Naive thymus-derived CD4-positive, alpha-beta T cell (primary cell): ENCODE data around the gene HTR2B. TPM values are rescaled to one million over a fixed set of nuclear protein-coding genes. Genes with fewer than 3 reads are reported as not detected.

Experiments
- ATAC-seq: fragments of 150-1000 bp; cut with Tn5 transposase; 2 replicates; pipeline ENCODE4 v1.10.0; 2021; ENCODE audit warnings: mild to moderate bottlenecking, moderate library complexity
- CTCF ChIA-PET: fragments of 350-600 bp; sonication (Branson Sonifier 250); formaldehyde crosslinking; loops from one replicate; lab custom pipeline; 2021; ENCODE audit warnings: antibody characterized with exemption; lab: Charles Lee
- POLR2A ChIA-PET: fragments of 350-600 bp; sonication (Branson Sonifier 250); formaldehyde crosslinking; loops from one replicate; lab custom pipeline; 2021; ENCODE audit warnings: antibody characterized with exemption, inconsistent platforms; lab: Charles Lee
- DNase-seq, 9 donors: peaks; one replicate each; pipeline versions ENCODE4 v3.0.0 to v3.0.0-alpha.2; 2020 to 2022; ENCODE audit warnings: mixed read lengths in 1 of 9
- H3K27ac ChIP-seq: one replicate; pipeline ENCODE4 v1.7.0; 2013; ENCODE audit warnings: mild to moderate bottlenecking, low read depth, low read length, moderate library complexity
- H3K27me3 ChIP-seq, 2 donors: one replicate each; pipeline ENCODE4 v1.7.0; 2013; ENCODE audit warnings: low read length in 2 of 2, mild to moderate bottlenecking in 2 of 2, moderate library complexity in 2 of 2; ENCODE audit not compliant: control insufficient read depth in 2 of 2, insufficient read depth in 2 of 2
- H3K36me3 ChIP-seq, 3 experiments: 1 replicate in 2 of 3; 2 replicates in 1 of 3; pipeline ENCODE4 v1.7.0; 2013; ENCODE audit warnings: low read length in 3 of 3, mild to moderate bottlenecking in 3 of 3, moderate library complexity in 1 of 3; ENCODE audit not compliant: insufficient read depth in 3 of 3, control insufficient read depth in 2 of 3
- H3K4me1 ChIP-seq, 2 donors: one replicate each; pipeline ENCODE4 v1.7.0; 2013; ENCODE audit warnings: low read length in 2 of 2, mild to moderate bottlenecking in 2 of 2, moderate library complexity in 1 of 2; ENCODE audit not compliant: control insufficient read depth in 2 of 2, insufficient read depth in 2 of 2
- H3K4me3 ChIP-seq: 2 replicates; pipeline ENCODE4 v1.7.0; 2013; ENCODE audit warnings: mild to moderate bottlenecking, low read length
- H3K9me3 ChIP-seq, 3 experiments: 1 replicate in 2 of 3; 2 replicates in 1 of 3; pipeline ENCODE4 v1.7.0; 2013; ENCODE audit warnings: low read length in 3 of 3; ENCODE audit not compliant: control insufficient read depth in 2 of 3
- H3K27ac Mint-ChIP-seq, 9 donors: one replicate each; pipeline ENCODE4 v1.8.0; 2020 to 2022; ENCODE audit warnings: mixed read lengths in 9 of 9, mild to moderate bottlenecking in 8 of 9, moderate library complexity in 5 of 9, inconsistent platforms in 2 of 9
- H3K27me3 Mint-ChIP-seq, 5 donors: one replicate each; pipeline ENCODE4 v1.8.0; 2021 to 2022; ENCODE audit warnings: mixed read lengths in 5 of 5, mild to moderate bottlenecking in 1 of 5
- H3K36me3 Mint-ChIP-seq, 5 donors: one replicate each; pipeline ENCODE4 v1.8.0; 2020 to 2022; ENCODE audit warnings: mixed read lengths in 5 of 5, mild to moderate bottlenecking in 3 of 5, inconsistent platforms in 1 of 5
- H3K4me1 Mint-ChIP-seq, 7 donors: one replicate each; pipeline ENCODE4 v1.8.0; 2020 to 2022; ENCODE audit warnings: mixed read lengths in 7 of 7, mild to moderate bottlenecking in 3 of 7, inconsistent platforms in 1 of 7
- H3K4me3 Mint-ChIP-seq, 10 donors: one replicate each; pipeline ENCODE4 v1.8.0; 2020 to 2022; ENCODE audit warnings: mild to moderate bottlenecking in 10 of 10, mixed read lengths in 10 of 10, moderate library complexity in 6 of 10, inconsistent platforms in 2 of 10
- H3K9me3 Mint-ChIP-seq, 11 donors: one replicate each; pipeline ENCODE4 v1.8.0; 2020 to 2022; ENCODE audit warnings: mixed read lengths in 11 of 11, mild to moderate bottlenecking in 4 of 11, inconsistent platforms in 1 of 11, moderate library complexity in 1 of 11
- intact Hi-C, 2 donors: fragments of 100-400 bp; cut with micrococcal nuclease; formaldehyde crosslinking; loops; one replicate each; pipeline ENCODE4 v1.15.1; 2023
- polyA plus RNA-seq, 2 donors: library from polyadenylated mRNA; unstranded; fragments of 300-500 nt; fragmentation: Illumina TruSeq; gene quantifications; one replicate each; pipeline ENCODE4 v1.2.3, GENCODE V29; 2021
- total RNA-seq, 6 experiments: library from RNA in 5 of 6; stranded (reverse) in 5 of 6; gene quantifications; 1 replicate in 5 of 6; 2 replicates in 1 of 6; pipeline ENCODE4 v1.2.3 and lab custom pipeline; 2021 to 2026

Gene HTR2B
- total RNA-seq (not detected), polyA plus RNA-seq (under 1 TPM; 0.09 to 0.10 TPM), total RNA-seq (lab: John Stamatoyannopoulos, UW) (not detected)

DNA sequence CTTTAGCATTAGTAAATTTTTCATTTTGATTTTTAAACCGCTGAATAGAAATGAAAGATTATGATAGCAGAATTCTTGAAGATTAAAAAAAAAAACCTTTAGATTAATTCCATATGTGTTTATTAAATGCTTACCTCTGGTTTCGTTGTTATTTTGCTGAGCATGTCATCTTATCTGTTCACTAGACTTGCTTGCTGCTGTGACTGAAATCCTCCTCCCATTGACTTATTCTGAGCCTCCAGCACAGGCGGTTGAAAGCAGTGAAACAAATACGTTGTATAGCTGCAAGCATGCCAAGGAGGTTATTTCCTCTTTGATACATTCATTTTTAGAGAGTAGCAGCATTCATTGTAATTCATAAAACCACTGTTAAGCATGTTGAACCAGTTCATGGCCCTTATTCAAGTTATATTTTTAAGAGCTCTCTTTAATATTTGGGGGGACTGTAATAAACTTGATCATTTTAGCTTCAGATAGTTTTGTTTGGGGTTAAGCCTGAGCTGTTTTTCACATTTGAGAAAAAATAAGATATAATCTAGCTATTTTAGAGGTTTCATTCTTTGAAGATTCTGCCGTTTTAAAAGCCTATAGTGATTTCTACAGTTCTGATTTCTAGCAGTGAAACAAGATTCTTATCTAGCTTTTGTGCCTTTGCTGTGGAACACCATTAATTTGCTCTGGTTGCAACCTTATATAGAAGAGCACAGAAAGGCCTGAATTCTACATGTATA is at the start of gene HTR2B:
TSS of gene HTR2B (minus strand) at position 205 of the 731 bp plus-strand sequence. CDS start 1,278 bp downstream, outside the sequence.
- ATAC-seq: no peak
- H3K36me3 Mint-ChIP-seq: peaks cover 0 to 4% (median 0%) of the 10 kb centered on the region in 5 donors
- Histone ChIP-seq H3K4me3 (no peak within 1 kb of the TSS), H3K27ac (no peak within 1 kb of the TSS), H3K27me3 (no peaks in the 10 kb centered on the region), H3K36me3 (no peaks in the 10 kb centered on the region), H3K4me1 (peaks cover 0 to 21% of the 10 kb centered on the region in 2 donors), H3K9me3 (no peaks in the 10 kb centered on the region)
- intact Hi-C loops: no loop called here
- no peaks in the 10 kb centered on the region for H3K9me3 Mint-ChIP-seq
- POLR2A ChIA-PET: no interaction called here
- CTCF ChIA-PET: interaction anchor here (0.5 kb wide), 1 partner anchor 275 kb away, joined by 3 read pairs; no protein-coding TSS in a partner anchor
- H3K27ac Mint-ChIP-seq: peak within 1 kb of the TSS; percentile 0 to 70 (median 29)
- H3K4me1 Mint-ChIP-seq: peaks cover 14 to 47% (median 31%) of the 10 kb centered on the region in 7 donors
- no peaks in the 10 kb centered on the region for H3K27me3 Mint-ChIP-seq
- H3K4me3 Mint-ChIP-seq: peak within 1 kb of the TSS; percentile 9 to 81 (median 58)
- DNase-seq: peak in 4 of 9 donors; percentile 10 to 30 (median 17)

DNA sequence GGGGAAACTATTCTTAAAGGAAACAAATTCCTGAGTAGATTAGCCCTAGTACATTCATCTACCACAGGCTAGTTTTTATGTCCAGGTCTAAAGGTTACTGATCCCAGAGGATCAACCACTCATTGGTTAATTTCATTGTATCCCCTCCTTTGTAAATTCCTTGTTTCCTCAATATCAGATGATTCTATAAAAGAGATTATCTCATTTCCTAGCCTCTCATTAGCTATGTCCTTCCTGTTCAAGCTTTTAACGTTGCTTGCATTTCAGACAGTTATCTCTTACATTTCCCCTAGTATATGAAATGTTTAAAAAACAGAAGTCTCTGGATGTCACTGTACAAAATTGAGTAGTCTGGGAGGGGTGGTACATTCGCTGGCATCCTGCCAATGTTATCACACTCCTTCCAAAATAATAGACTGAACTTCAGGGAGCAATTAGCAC is 49.4 kb upstream of the HTR2B start:
- H3K27me3 Mint-ChIP-seq: no peaks in the 10 kb centered on the region
- ChIA-PET CTCF (no interaction called here), POLR2A (no interaction called here)
- H3K4me3 Mint-ChIP-seq: no peak overlapping the region
- DNase-seq: no peak
- Histone ChIP-seq H3K27me3 (no peaks in the 10 kb centered on the region), H3K4me3 (no peak overlapping the region), H3K9me3 (no peaks in the 10 kb centered on the region), H3K36me3 (peaks cover 0 to 22% (median 5%) of the 10 kb centered on the region in 3 experiments), H3K27ac (no peak overlapping the region), H3K4me1 (no peaks in the 10 kb centered on the region)
- H3K9me3 Mint-ChIP-seq: peaks cover 0 to 6% (median 0%) of the 10 kb centered on the region in 11 donors
- no peak for ATAC-seq
- intact Hi-C loops: no loop called here
- H3K36me3 Mint-ChIP-seq: peaks cover 9 to 58% (median 29%) of the 10 kb centered on the region in 5 donors
- peaks cover 0 to 7% (median 2%) of the 10 kb centered on the region in 7 donors for H3K4me1 Mint-ChIP-seq
- H3K27ac Mint-ChIP-seq: no peak overlapping the region

DNA sequence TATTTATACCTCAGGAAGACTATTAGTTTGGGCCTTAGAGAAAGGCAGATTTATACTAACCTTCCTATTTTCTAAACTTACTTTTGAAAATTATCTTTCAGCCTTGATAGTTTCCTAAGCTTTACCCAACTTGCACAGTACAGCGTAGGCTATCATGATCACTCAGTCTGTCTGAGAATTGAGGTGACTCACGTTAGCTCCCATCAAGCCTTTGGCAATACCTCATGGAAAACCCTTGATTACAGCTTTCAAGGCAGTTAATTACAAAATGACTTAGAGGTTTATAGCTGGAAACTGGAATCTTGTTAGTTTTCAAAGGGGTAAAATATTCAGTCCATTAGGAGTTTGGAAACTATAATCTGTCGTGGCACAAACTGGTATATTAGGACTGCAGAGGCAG is 47.2 kb upstream of the HTR2B start:
- peaks cover 2 to 39% (median 8%) of the 10 kb centered on the region in 3 experiments for H3K36me3 ChIP-seq
- peaks cover 0 to under 1% (median 0%) of the 10 kb centered on the region in 11 donors for H3K9me3 Mint-ChIP-seq
- ChIA-PET CTCF (no interaction called here), POLR2A (no interaction called here)
- peaks cover 0 to 9% (median 0%) of the 10 kb centered on the region in 7 donors for H3K4me1 Mint-ChIP-seq
- ATAC-seq (no peak), DNase-seq (no peak)
- H3K36me3 Mint-ChIP-seq: peaks cover 11 to 72% (median 35%) of the 10 kb centered on the region in 5 donors
- no peaks in the 10 kb centered on the region for H3K27me3 Mint-ChIP-seq
- no peak overlapping the region for H3K4me3 ChIP-seq
- H3K4me1 ChIP-seq: no peaks in the 10 kb centered on the region
- H3K27me3 ChIP-seq: no peaks in the 10 kb centered on the region
- H3K4me3 Mint-ChIP-seq: no peak overlapping the region
- H3K27ac ChIP-seq: no peak overlapping the region
- H3K9me3 ChIP-seq: no peaks in the 10 kb centered on the region
- H3K27ac Mint-ChIP-seq: no peak overlapping the region
- intact Hi-C loops: no loop called here

DNA sequence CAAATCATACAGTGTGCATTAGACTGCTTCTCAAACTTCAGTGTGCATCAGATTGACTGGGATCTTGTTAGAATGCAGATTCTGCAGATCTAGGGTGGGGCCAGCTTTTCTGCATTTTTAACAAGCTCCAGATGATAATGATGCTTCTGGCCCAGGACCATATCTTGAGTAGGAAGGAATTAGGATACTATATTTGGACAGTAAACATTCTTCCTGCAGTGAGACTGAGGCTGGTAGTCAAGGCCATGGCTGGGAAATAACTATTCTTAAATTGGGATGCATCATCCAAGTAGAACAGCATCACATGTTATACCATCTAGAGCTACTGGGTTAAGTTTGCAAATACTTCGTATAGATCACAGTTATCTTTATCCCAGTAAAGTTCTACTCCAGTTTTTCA is 45.2 kb upstream of the HTR2B start:
- Mint-ChIP-seq H3K4me3 (no peak overlapping the region), H3K27ac (no peak overlapping the region), H3K9me3 (no peaks in the 10 kb centered on the region), H3K27me3 (no peaks in the 10 kb centered on the region), H3K4me1 (peaks cover 0 to 6% (median 0%) of the 10 kb centered on the region in 7 donors), H3K36me3 (peaks cover 17 to 73% (median 30%) of the 10 kb centered on the region in 5 donors)
- H3K4me1 ChIP-seq: no peaks in the 10 kb centered on the region
- no peak overlapping the region for H3K27ac ChIP-seq
- ATAC-seq: no peak
- peaks cover 10 to 56% (median 18%) of the 10 kb centered on the region in 3 experiments for H3K36me3 ChIP-seq
- no peaks in the 10 kb centered on the region for H3K27me3 ChIP-seq
- H3K4me3 ChIP-seq: no peak overlapping the region
- POLR2A ChIA-PET: no interaction called here
- CTCF ChIA-PET: no interaction called here
- intact Hi-C loops: no loop called here
- no peaks in the 10 kb centered on the region for H3K9me3 ChIP-seq
- DNase-seq: no peak

DNA sequence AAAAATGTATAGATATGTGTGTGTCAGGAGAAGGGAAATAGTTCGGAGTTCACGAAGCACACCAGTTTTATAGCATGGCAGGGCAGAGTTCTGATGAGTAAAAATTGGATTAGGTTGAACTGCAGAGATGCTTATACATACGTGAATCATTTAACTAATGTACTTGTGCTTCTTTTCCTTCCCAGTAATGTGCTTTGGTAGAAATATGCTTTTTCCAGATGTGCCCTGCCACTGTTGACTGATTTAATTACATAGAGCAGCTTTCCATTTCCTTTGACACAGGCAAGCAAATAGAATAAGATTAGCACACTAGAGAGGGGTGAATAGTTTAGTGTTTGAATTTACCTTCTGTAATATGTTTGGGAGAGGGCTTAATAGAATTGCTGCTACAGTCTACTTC is 44.6 kb upstream of the HTR2B start:
- Histone ChIP-seq H3K4me1 (no peaks in the 10 kb centered on the region), H3K4me3 (no peak overlapping the region), H3K9me3 (no peaks in the 10 kb centered on the region), H3K36me3 (peaks cover 10 to 58% (median 18%) of the 10 kb centered on the region in 3 experiments), H3K27me3 (no peaks in the 10 kb centered on the region), H3K27ac (no peak overlapping the region)
- no peak for ATAC-seq
- DNase-seq: no peak
- no peak overlapping the region for H3K4me3 Mint-ChIP-seq
- peaks cover 0 to 6% (median 0%) of the 10 kb centered on the region in 7 donors for H3K4me1 Mint-ChIP-seq
- peak overlapping the region in 1 of 9 donors; percentile 15 for H3K27ac Mint-ChIP-seq
- intact Hi-C loops: no loop called here
- no peaks in the 10 kb centered on the region for H3K27me3 Mint-ChIP-seq
- CTCF ChIA-PET: no interaction called here
- POLR2A ChIA-PET: no interaction called here
- H3K9me3 Mint-ChIP-seq: no peaks in the 10 kb centered on the region
- H3K36me3 Mint-ChIP-seq: peaks cover 17 to 72% (median 27%) of the 10 kb centered on the region in 5 donors

DNA sequence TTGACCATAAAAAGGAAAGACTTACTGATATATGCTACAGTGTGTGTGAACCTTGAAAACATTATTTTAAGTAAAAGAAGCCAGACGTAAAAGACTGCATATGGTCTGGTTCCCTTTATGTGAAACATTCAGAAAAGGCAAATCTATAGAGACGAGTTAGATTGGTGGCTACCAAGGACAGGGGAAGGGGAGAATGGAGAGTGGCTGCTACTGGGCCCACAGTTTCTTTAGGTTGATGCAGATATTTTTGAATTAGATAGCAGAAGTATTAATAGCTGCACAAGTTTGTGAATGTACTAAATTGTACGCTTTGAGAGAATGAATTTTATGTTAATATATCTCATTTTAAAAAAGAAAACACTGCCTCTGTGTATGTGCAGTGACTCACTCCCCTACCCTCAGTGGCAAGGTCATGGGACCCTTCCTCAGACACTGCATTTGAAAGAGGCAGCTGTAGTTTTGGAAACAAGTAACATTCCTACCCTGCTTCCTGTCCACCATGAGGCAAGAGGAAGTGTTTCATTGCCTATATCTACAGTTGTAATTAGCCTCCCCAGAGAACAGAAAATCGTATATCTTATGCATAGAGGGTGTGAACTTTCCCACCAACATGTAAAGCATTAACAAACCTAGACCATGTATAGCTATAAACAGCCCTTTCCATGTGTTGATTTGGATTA is 43.8 kb upstream of the HTR2B start:
- DNase-seq: no peak
- intact Hi-C loops: no loop called here
- H3K27ac Mint-ChIP-seq: peak overlapping the region in 1 of 9 donors; percentile 46
- H3K4me3 Mint-ChIP-seq: no peak overlapping the region
- peaks cover 17 to 67% (median 27%) of the 10 kb centered on the region in 5 donors for H3K36me3 Mint-ChIP-seq
- no peak for ATAC-seq
- Histone ChIP-seq H3K9me3 (no peaks in the 10 kb centered on the region), H3K36me3 (peaks cover 10 to 60% (median 18%) of the 10 kb centered on the region in 3 experiments), H3K27me3 (no peaks in the 10 kb centered on the region), H3K4me1 (no peaks in the 10 kb centered on the region), H3K27ac (no peak overlapping the region), H3K4me3 (no peak overlapping the region)
- no peaks in the 10 kb centered on the region for H3K9me3 Mint-ChIP-seq
- ChIA-PET CTCF (no interaction called here), POLR2A (no interaction called here)
- no peaks in the 10 kb centered on the region for H3K27me3 Mint-ChIP-seq
- peaks cover 0 to 6% (median 0%) of the 10 kb centered on the region in 7 donors for H3K4me1 Mint-ChIP-seq
